Measurements from ENCODE around the gene SLC9A9. TPM values are rescaled to one million over a fixed set of nuclear protein-coding genes. Genes with fewer than 3 reads are reported as not detected.

Gene SLC9A9
- total RNA-seq, 1 donor from 2014 or later: 0.22 TPM

DNA sequence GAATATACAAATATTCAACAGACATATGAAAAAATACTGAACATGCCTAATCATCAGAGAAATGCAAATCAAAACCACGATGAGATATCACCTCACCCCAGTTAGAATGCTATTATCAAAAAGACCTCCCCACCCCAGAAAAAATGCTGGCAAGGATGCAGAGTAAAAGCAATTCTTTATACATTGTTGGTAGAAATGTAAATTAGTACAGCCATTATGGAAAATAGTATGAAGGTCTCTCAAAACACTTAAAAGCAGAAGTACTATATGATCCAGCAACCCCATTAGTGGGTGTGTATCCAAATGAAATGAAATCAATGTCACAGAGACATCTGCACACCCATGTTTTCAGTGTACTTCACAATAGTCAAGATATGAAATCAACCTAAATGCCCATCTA is 420.0 kb downstream of the SLC9A9 start:
- DNase-seq (ENCODE audit: low spot score): no peak
- H3K27me3 ChIP-seq: no peaks in the 10 kb centered on the region
- peaks cover 13% of the 10 kb centered on the region for H3K4me1 Mint-ChIP-seq
- no peak overlapping the region for H2AFZ ChIP-seq (replicated peaks)
- H3K27ac Mint-ChIP-seq: no peak overlapping the region
- H3K4me1 ChIP-seq: no peaks in the 10 kb centered on the region
- no peaks in the 10 kb centered on the region for H3K79me2 ChIP-seq (ENCODE audit: low read depth)
- no peak overlapping the region for H3K27ac ChIP-seq
- H3K4me3 Mint-ChIP-seq: no peak overlapping the region
- H3K36me3 ChIP-seq: no peaks in the 10 kb centered on the region
- H3K4me2 ChIP-seq: no peak overlapping the region
- no peak overlapping the region for H3K9ac ChIP-seq
- H3K36me3 Mint-ChIP-seq: no peaks in the 10 kb centered on the region
- TF ChIP-seq, protein P1, sequence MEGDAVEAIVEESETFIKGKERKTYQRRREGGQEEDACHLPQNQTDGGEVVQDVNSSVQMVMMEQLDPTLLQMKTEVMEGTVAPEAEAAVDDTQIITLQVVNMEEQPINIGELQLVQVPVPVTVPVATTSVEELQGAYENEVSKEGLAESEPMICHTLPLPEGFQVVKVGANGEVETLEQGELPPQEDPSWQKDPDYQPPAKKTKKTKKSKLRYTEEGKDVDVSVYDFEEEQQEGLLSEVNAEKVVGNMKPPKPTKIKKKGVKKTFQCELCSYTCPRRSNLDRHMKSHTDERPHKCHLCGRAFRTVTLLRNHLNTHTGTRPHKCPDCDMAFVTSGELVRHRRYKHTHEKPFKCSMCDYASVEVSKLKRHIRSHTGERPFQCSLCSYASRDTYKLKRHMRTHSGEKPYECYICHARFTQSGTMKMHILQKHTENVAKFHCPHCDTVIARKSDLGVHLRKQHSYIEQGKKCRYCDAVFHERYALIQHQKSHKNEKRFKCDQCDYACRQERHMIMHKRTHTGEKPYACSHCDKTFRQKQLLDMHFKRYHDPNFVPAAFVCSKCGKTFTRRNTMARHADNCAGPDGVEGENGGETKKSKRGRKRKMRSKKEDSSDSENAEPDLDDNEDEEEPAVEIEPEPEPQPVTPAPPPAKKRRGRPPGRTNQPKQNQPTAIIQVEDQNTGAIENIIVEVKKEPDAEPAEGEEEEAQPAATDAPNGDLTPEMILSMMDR (IDR thresholded peaks at IDR 0.05): no peak
- TF ChIP-seq EZH2 (IDR thresholded peaks at IDR 0.05) (no peak), EZH2phosphoT487 (IDR thresholded peaks at IDR 0.05) (no peak)
- H4K20me1 ChIP-seq (ENCODE audit: low read depth): no peaks in the 10 kb centered on the region
- no peaks in the 10 kb centered on the region for H3K9me3 Mint-ChIP-seq
- H3F3A ChIP-seq (ENCODE audit: low read depth): no peaks in the 10 kb centered on the region
- H3K27me3 Mint-ChIP-seq (ENCODE audit: insufficient read depth, low read depth): peaks cover 7% of the 10 kb centered on the region
- H3K4me3 ChIP-seq: no peak overlapping the region
- H3K9me3 ChIP-seq (ENCODE audit: low read depth): no peaks in the 10 kb centered on the region

DNA sequence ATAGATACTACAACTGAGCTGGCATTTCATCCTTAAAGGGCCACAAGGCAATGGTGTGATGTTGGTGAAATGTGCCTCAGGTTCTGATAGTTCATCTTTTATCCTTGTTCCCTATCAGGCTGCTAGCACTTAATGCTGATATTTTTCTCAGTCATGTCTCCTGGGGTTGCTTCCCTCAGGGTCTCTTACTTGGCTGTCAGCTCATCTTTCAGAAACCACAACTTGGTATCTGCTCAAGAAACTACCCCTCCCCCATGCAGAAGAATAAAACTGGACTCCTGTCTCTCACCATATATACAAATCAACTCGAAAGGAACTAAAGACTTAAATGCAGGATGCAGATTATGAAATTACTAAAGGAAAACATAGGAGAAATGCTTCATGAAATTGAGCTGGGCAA is 420.6 kb downstream of the SLC9A9 start:
- no peak overlapping the region for H3K9ac ChIP-seq
- no peaks in the 10 kb centered on the region for H3K79me2 ChIP-seq (ENCODE audit: low read depth)
- Mint-ChIP-seq H3K27me3 (ENCODE audit: insufficient read depth, low read depth) (peaks cover 7% of the 10 kb centered on the region), H3K36me3 (no peaks in the 10 kb centered on the region), H3K9me3 (no peaks in the 10 kb centered on the region), H3K4me3 (no peak overlapping the region), H3K4me1 (peaks cover 13% of the 10 kb centered on the region), H3K27ac (no peak overlapping the region)
- no peak for DNase-seq (ENCODE audit: low spot score)
- H3K27ac ChIP-seq: no peak overlapping the region
- H4K20me1 ChIP-seq (ENCODE audit: low read depth): no peaks in the 10 kb centered on the region
- TF ChIP-seq EZH2 (IDR thresholded peaks at IDR 0.05): no peak
- TF ChIP-seq, protein P1 (IDR thresholded peaks at IDR 0.05): no peak
- no peak for TF ChIP-seq EZH2phosphoT487 (IDR thresholded peaks at IDR 0.05)
- H3K36me3 ChIP-seq: no peaks in the 10 kb centered on the region
- H3K4me2 ChIP-seq: no peak overlapping the region
- no peaks in the 10 kb centered on the region for H3K9me3 ChIP-seq (ENCODE audit: low read depth)
- H3K27me3 ChIP-seq: no peaks in the 10 kb centered on the region
- H3K4me3 ChIP-seq: no peak overlapping the region
- H3K4me1 ChIP-seq: no peaks in the 10 kb centered on the region
- no peak overlapping the region for H2AFZ ChIP-seq (replicated peaks)
- no peaks in the 10 kb centered on the region for H3F3A ChIP-seq (ENCODE audit: low read depth)

DNA sequence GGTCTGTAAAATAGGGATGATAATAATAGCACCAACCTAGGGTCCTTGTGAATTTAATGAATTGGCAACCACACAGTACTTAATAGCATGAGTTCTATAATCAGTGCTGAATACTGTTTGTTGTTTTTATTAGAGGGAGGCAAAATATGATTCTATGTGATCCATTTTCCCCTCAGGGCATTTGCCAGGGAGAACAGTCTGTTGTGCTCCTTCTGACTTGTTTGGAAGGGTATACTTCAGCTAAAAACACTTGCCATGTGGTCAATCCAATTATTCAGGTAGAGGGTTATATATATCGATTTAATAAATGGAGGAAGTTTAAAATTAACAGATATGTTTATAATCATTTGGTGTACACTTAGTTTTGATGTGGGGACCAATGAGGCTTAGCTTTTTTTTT is 423.4 kb downstream of the SLC9A9 start:
- DNase-seq (ENCODE audit: low spot score): no peak
- Histone ChIP-seq H3K4me3 (no peak overlapping the region), H3K4me2 (no peak overlapping the region), H3K4me1 (no peaks in the 10 kb centered on the region), H3K27ac (no peak overlapping the region), H3K79me2 (ENCODE audit: low read depth) (no peaks in the 10 kb centered on the region), H2AFZ (replicated peaks) (no peak overlapping the region), H3K9ac (no peak overlapping the region), H3F3A (ENCODE audit: low read depth) (no peaks in the 10 kb centered on the region), H4K20me1 (ENCODE audit: low read depth) (no peaks in the 10 kb centered on the region), H3K36me3 (no peaks in the 10 kb centered on the region), H3K27me3 (no peaks in the 10 kb centered on the region), H3K9me3 (ENCODE audit: low read depth) (no peaks in the 10 kb centered on the region)
- Mint-ChIP-seq H3K9me3 (no peaks in the 10 kb centered on the region), H3K36me3 (no peaks in the 10 kb centered on the region), H3K4me3 (no peak overlapping the region), H3K27ac (no peak overlapping the region), H3K27me3 (ENCODE audit: insufficient read depth, low read depth) (peaks cover 2% of the 10 kb centered on the region), H3K4me1 (peaks cover 9% of the 10 kb centered on the region)
- TF ChIP-seq, protein P1 (IDR thresholded peaks at IDR 0.05): no peak
- TF ChIP-seq EZH2 (IDR thresholded peaks at IDR 0.05): no peak
- no peak for TF ChIP-seq EZH2phosphoT487 (IDR thresholded peaks at IDR 0.05)

Measured in neural progenitor cell (in vitro differentiated cells).